IMR-90 (cell line): ENCODE measurements around the gene EPB41L5. TPM values are rescaled to one million over a fixed set of nuclear protein-coding genes. Genes with fewer than 3 reads are reported as not detected.

Experiments used
- ATAC-seq: fragments of 200-7000 bp; cut with Tn5 transposase; 2 replicates; pipeline ENCODE4 v1.9.1; 2020; ENCODE audit warnings: low read depth, mild to moderate bottlenecking, moderate library complexity
- BruUV-seq: library from RNA; stranded (reverse); fragments of 400-500 nt; replicated peaks from 2 replicates; lab custom pipeline; 2021; lab: Mats Ljungman, UMichigan
- CTCF ChIA-PET: fragments of 300-600 bp; formaldehyde crosslinking; extraction: SDS; loops from one replicate; lab custom pipeline; 2021; ENCODE audit warnings: antibody characterized with exemption; lab: Yijun Ruan, JAX
- POLR2A ChIA-PET: fragments of 300-600 bp; sonication (Branson Sonifier 250); formaldehyde crosslinking; loops from one replicate; lab custom pipeline; 2022; ENCODE audit warnings: antibody characterized with exemption; ENCODE audit not compliant: unreplicated experiment; lab: Charles Lee
- DNase-seq: peaks from one replicate; pipeline ENCODE4 v3.0.0; 2013
- H2AFZ ChIP-seq: replicated peaks from 2 replicates; pipeline ENCODE3; 2013; ENCODE audit warnings: low read length, mild to moderate bottlenecking; ENCODE audit not compliant: poor library complexity
- H2AK5ac ChIP-seq: 2 replicates; pipeline ENCODE4 v1.6.1; 2013; ENCODE audit warnings: low read depth, low read length, inconsistent platforms
- H2AK9ac ChIP-seq: replicated peaks from 2 replicates; pipeline ENCODE3; 2013; ENCODE audit warnings: mild to moderate bottlenecking, low read depth, low read length, moderate library complexity; ENCODE audit not compliant: poor library complexity
- H2BK120ac ChIP-seq: 2 replicates; pipeline ENCODE4 v1.6.1; 2013; ENCODE audit warnings: low read depth, low read length, inconsistent platforms
- H2BK15ac ChIP-seq: 3 replicates; pipeline ENCODE4 v1.6.1; 2013; ENCODE audit warnings: low read depth, low read length, inconsistent platforms
- H2BK20ac ChIP-seq: 2 replicates; pipeline ENCODE4 v1.6.1; 2013; ENCODE audit warnings: low read depth, mild to moderate bottlenecking, inconsistent platforms, low read length, moderate library complexity
- H2BK5ac ChIP-seq: 2 replicates; pipeline ENCODE4 v1.6.1; 2013; ENCODE audit warnings: mild to moderate bottlenecking, low read depth, low read length, inconsistent platforms; ENCODE audit not compliant: poor library complexity, severe bottlenecking
- H3K14ac ChIP-seq: replicated peaks from 2 replicates; pipeline ENCODE4 v1.6.1; 2013; ENCODE audit warnings: low read depth, low read length, inconsistent platforms
- H3K18ac ChIP-seq: 2 replicates; pipeline ENCODE4 v1.6.1; 2013; ENCODE audit warnings: low read depth, low read length, control low read depth
- H3K23ac ChIP-seq: 2 replicates; pipeline ENCODE4 v1.6.1; 2013; ENCODE audit warnings: low read depth, low read length, inconsistent platforms
- H3K27ac ChIP-seq: 2 replicates; pipeline ENCODE4 v1.5.1; 2013; ENCODE audit warnings: mild to moderate bottlenecking, control low read depth, low read length; ENCODE audit not compliant: insufficient read depth
- H3K27me3 ChIP-seq: 2 replicates; pipeline ENCODE4 v1.6.1; 2013; ENCODE audit warnings: low read length; ENCODE audit not compliant: control insufficient read depth, insufficient read depth
- H3K36me3 ChIP-seq: 2 replicates; pipeline ENCODE4 v1.6.1; 2013; ENCODE audit warnings: low read length, mixed read lengths; ENCODE audit not compliant: control insufficient read depth, insufficient read depth
- H3K4ac ChIP-seq: 2 replicates; pipeline ENCODE4 v1.6.1; 2013; ENCODE audit warnings: low read depth, low read length, inconsistent platforms
- H3K4me1 ChIP-seq: 2 replicates; pipeline ENCODE4 v1.6.1; 2013; ENCODE audit warnings: low read length, mixed read lengths; ENCODE audit not compliant: control insufficient read depth, insufficient read depth
- H3K4me2 ChIP-seq: 2 replicates; pipeline ENCODE4 v1.6.1; 2013; ENCODE audit warnings: low read depth, mild to moderate bottlenecking, control low read depth, low read length, moderate library complexity
- H3K4me3 ChIP-seq: 2 replicates; pipeline ENCODE4 v1.5.1; 2013; ENCODE audit warnings: low read depth, mild to moderate bottlenecking, control low read depth, low read length, moderate library complexity; ENCODE audit not compliant: insufficient read depth
- H3K56ac ChIP-seq: 2 replicates; pipeline ENCODE4 v1.6.1; 2013; ENCODE audit warnings: low read length, inconsistent platforms; ENCODE audit not compliant: insufficient read depth; ENCODE audit errors: extremely low read depth
- H3K79me1 ChIP-seq, 2 experiments: 2 replicates each; pipeline ENCODE4 v1.6.1; 2013; ENCODE audit warnings: low read length in 2 of 2, inconsistent platforms in 1 of 2, low read depth in 1 of 2
- H3K9ac ChIP-seq: 2 replicates; pipeline ENCODE4 v1.6.1; 2013; ENCODE audit warnings: low read depth, low read length, control low read depth
- H3K9me1 ChIP-seq: 2 replicates; pipeline ENCODE4 v1.6.1; 2013; ENCODE audit warnings: low read length, inconsistent platforms; ENCODE audit not compliant: insufficient read depth
- H3K9me3 ChIP-seq: 2 replicates; pipeline ENCODE4 v1.6.1; 2013; ENCODE audit warnings: low read length; ENCODE audit not compliant: control insufficient read depth, insufficient read depth
- H4K20me1 ChIP-seq: 2 replicates; pipeline ENCODE4 v1.6.1; 2013; ENCODE audit warnings: low read length, inconsistent platforms; ENCODE audit not compliant: insufficient read depth
- H4K5ac ChIP-seq: 2 replicates; pipeline ENCODE4 v1.6.1; 2013; ENCODE audit warnings: mild to moderate bottlenecking, low read depth, low read length, control low read depth
- H4K8ac ChIP-seq, 2 experiments: 2 replicates each; pipeline ENCODE4 v1.6.1; 2013; ENCODE audit warnings: low read depth in 2 of 2, low read length in 2 of 2, control low read depth in 1 of 2, inconsistent platforms in 1 of 2
- H4K91ac ChIP-seq: 2 replicates; pipeline ENCODE4 v1.6.1; 2013; ENCODE audit warnings: low read depth, low read length, inconsistent platforms; ENCODE audit not compliant: insufficient read depth
- BHLHE40 ChIP-seq: fragments of 150-350 bp; IDR thresholded peaks from 2 replicates; pipeline ENCODE4 v1.6.1; 2016; ENCODE audit warnings: mild to moderate bottlenecking, low read depth, low read length
- CEBPB ChIP-seq: IDR thresholded peaks from 2 replicates; pipeline ENCODE4 v1.6.1; 2012; ENCODE audit warnings: low read depth, low read length, improper control_type of control experiment
- CHD1 ChIP-seq: IDR thresholded peaks from 2 replicates; pipeline ENCODE4 v1.6.1; 2012; ENCODE audit warnings: low read depth, low read length, improper control_type of control experiment
- ELK1 ChIP-seq: fragments of 150-350 bp; IDR thresholded peaks from 2 replicates; pipeline ENCODE4 v1.6.1; 2016; ENCODE audit warnings: low read depth, mild to moderate bottlenecking, low read length, moderate library complexity, borderline replicate concordance
- FOS ChIP-seq: fragments of 150-350 bp; IDR thresholded peaks from 2 replicates; pipeline ENCODE4 v1.6.1; 2016; ENCODE audit warnings: low read depth, low read length
- MAFK ChIP-seq: IDR thresholded peaks from 2 replicates; pipeline ENCODE4 v1.6.1; 2012; ENCODE audit warnings: low read depth, low read length, improper control_type of control experiment
- MAZ ChIP-seq: IDR thresholded peaks from 2 replicates; pipeline ENCODE4 v1.6.1; 2012; ENCODE audit warnings: low read depth, mild to moderate bottlenecking, low read length, improper control_type of control experiment, moderate library complexity, borderline replicate concordance
- MXI1 ChIP-seq: IDR thresholded peaks from 2 replicates; pipeline ENCODE4 v1.6.1; 2012; ENCODE audit warnings: low read depth, mild to moderate bottlenecking, low read length, moderate library complexity, borderline replicate concordance
- NFE2L2 ChIP-seq: fragments of 150-350 bp; IDR thresholded peaks from 2 replicates; pipeline ENCODE4 v1.6.1; 2016; ENCODE audit warnings: low read depth, mild to moderate bottlenecking, low read length
- POLR2A ChIP-seq: IDR thresholded peaks from 2 replicates; pipeline ENCODE4 v1.6.1; 2012; ENCODE audit warnings: mild to moderate bottlenecking, low read depth, low read length
- RAD21 ChIP-seq: IDR thresholded peaks from 2 replicates; pipeline ENCODE4 v1.6.1; 2012; ENCODE audit warnings: low read length, improper control_type of control experiment
- RCOR1 ChIP-seq: IDR thresholded peaks from 2 replicates; pipeline ENCODE4 v1.6.1; 2012; ENCODE audit warnings: mild to moderate bottlenecking, low read length, improper control_type of control experiment; ENCODE audit not compliant: insufficient replicate concordance
- SMC3 ChIP-seq: fragments of 150-350 bp; IDR thresholded peaks from 2 replicates; pipeline ENCODE4 v1.6.1; 2016; ENCODE audit warnings: low read depth, mild to moderate bottlenecking, antibody characterized with exemption, low read length, moderate library complexity
- USF2 ChIP-seq: fragments of 150-350 bp; IDR thresholded peaks from 2 replicates; pipeline ENCODE4 v1.6.1; 2017; ENCODE audit warnings: mild to moderate bottlenecking, antibody characterized with exemption, low read length, low read depth
- WGBS, 2 experiments: methylation state at CpG; one replicate each; pipeline versions ENCODE4 v1.1.5 to v1.1.7; 2013; ENCODE audit warnings: missing lambda C conversion rate in 2 of 2; ENCODE audit not compliant: insufficient read length in 1 of 2; ENCODE audit errors: extremely low coverage in 2 of 2; 5-methylcytosine and 5-hydroxymethylcytosine counted together
- dilution Hi-C: fragments of 300-500 bp; cut with HindIII; formaldehyde crosslinking; loops from one replicate; pipeline ENCODE4 v1.14.3; 2018; ENCODE audit warnings: low sequenced_read_pairs; ENCODE audit not compliant: unreplicated experiment
- in situ Hi-C: fragments of 300-500 bp; cut with MboI; formaldehyde crosslinking; loops from 3 replicates; pipeline ENCODE4 v1.14.3; 2019; ENCODE audit warnings: low sequenced_read_pairs, inconsistent platforms, mixed read lengths
- intact Hi-C: fragments of 100-400 bp; cut with micrococcal nuclease; formaldehyde crosslinking; loops from 2 replicates; pipeline ENCODE4 v1.10.0; 2022
- polyA plus RNA-seq, 3 experiments: library from polyadenylated mRNA; depleted of rRNA; stranded (reverse); fragments of >200 nt; gene quantifications; 2 replicates each; pipeline ENCODE4 v1.2.3, GENCODE V29; 2012; ENCODE audit warnings: low replicate concordance in 1 of 3
- total RNA-seq: library from RNA; depleted of rRNA; stranded (reverse); fragments of >200 nt; gene quantifications from 2 replicates; pipeline ENCODE4 v1.2.3, GENCODE V29; 2012

EPB41L5 gene
- total and polyA plus RNA-seq, 2 of the 4 experiments (the other 2 are of a cell fraction) = 5.1 to 10.6 TPM

GRCh38 chr2:120223034-120223912, 210.4 kb downstream of the EPB41L5 start, which contains the start of gene TMEM185B:
Gene TMEM185B, minus strand, starts transcription at chr2:120223400. Its CDS starts 424 bp downstream, at chr2:120222976.
- DNase-seq = peak; percentile 76
- intact Hi-C loops = no loop called here
- Histone ChIP-seq H3K9ac (peak within 1 kb of the TSS; percentile 65), H2AFZ (peak within 1 kb of the TSS; percentile 97), H3K9me3 (peaks cover 7% of the 10 kb centered on the region), H2AK5ac (peak within 1 kb of the TSS; percentile 94), H3K27ac (peak within 1 kb of the TSS; percentile 89), H2BK15ac (peak within 1 kb of the TSS; percentile 59; the same call in 2 of the 3 replicates), H3K14ac (peak within 1 kb of the TSS; percentile 83), H3K23ac (peak within 1 kb of the TSS; percentile 65), H3K4me2 (peak within 1 kb of the TSS; percentile 79), H2BK5ac (peak within 1 kb of the TSS; percentile 95), H3K36me3 (peaks cover 6% of the 10 kb centered on the region; the same call in 1 of the 2 replicates), H2BK20ac (no peak within 1 kb of the TSS), H3K18ac (peak within 1 kb of the TSS; percentile 72; the same call in 1 of the 2 replicates), H3K56ac (peak within 1 kb of the TSS; percentile 49; the same call in 1 of the 2 replicates), H2BK120ac (peak within 1 kb of the TSS; percentile 79), H3K4ac (peak within 1 kb of the TSS; percentile 89), H2AK9ac (peak within 1 kb of the TSS; percentile 97), H3K79me1 (peaks cover 24 to 31% of the 10 kb centered on the region in 2 experiments), H4K91ac (peak within 1 kb of the TSS; percentile 88), H4K20me1 (no peaks in the 10 kb centered on the region; the same call in 1 of the 2 replicates), H3K4me1 (peaks cover 12% of the 10 kb centered on the region), H4K8ac (peak within 1 kb of the TSS; percentile 94 to 99), H3K4me3 (peak within 1 kb of the TSS; percentile 81), H3K9me1 (peaks cover 8% of the 10 kb centered on the region; the same call in 1 of the 2 replicates), H3K27me3 (peaks cover 4% of the 10 kb centered on the region; the same call in 1 of the 2 replicates), H4K5ac (peak within 1 kb of the TSS; percentile 89)
- in situ Hi-C loops = no loop called here
- 2% methylated on average over 47 of the region's 108 CpGs; no CpG with 5 or more reads in 1 of the 2 experiments for WGBS, 2 experiments
- BruUV-seq = no TSS peak
- dilution Hi-C loops = no loop called here
- peak; percentile 98 for ATAC-seq
- CTCF ChIA-PET = no interaction called here
- POLR2A ChIA-PET = interaction anchor here (0.5 to 0.6 kb wide), 2 partner anchors 8 to 68 kb away, joined by 3 read pairs; no protein-coding TSS in a partner anchor
- TF ChIP-seq CHD1 (no peak), RAD21 (0 out of 2 replicates have a peak, but pooled peaks have one; percentile 1), FOS (no peak), BHLHE40 (peak; percentile 86), CEBPB (no peak), SMC3 (peak; percentile 21; the same call in 1 of the 2 replicates), RCOR1 (no peak), ELK1 (no peak), MXI1 (peak; percentile 77; the same call in 1 of the 2 replicates), MAFK (no peak), NFE2L2 (no peak), MAZ (no peak; the same call in 1 of the 2 replicates), POLR2A (peak; percentile 83), USF2 (peak; percentile 97)
